Adipocyte (in vitro differentiated cells): Measurements from ENCODE around the gene RAB7A.
"Not testable (repeated sequence)": the region's sequence is repeated elsewhere in the genome, so short reads cannot be mapped to it uniquely, and the experiment has no call there.

Experiments used
- DNase-seq: peaks from one replicate; pipeline ENCODE4 v3.0.0-alpha.2; 2015; ENCODE audit warnings: low read depth
- H3K27me3 ChIP-seq: replicated peaks from 2 replicates; pipeline ENCODE4 v1.7.0; 2013; ENCODE audit warnings: mild to moderate bottlenecking, low read length, moderate library complexity; ENCODE audit not compliant: control insufficient read depth, insufficient read depth
- H3K36me3 ChIP-seq: 2 replicates; pipeline ENCODE4 v1.7.0; 2013; ENCODE audit warnings: low read length, mild to moderate bottlenecking, moderate library complexity; ENCODE audit not compliant: control insufficient read depth, insufficient read depth, severe bottlenecking
- H3K4me1 ChIP-seq: 2 replicates; pipeline ENCODE4 v1.7.0; 2013; ENCODE audit warnings: mild to moderate bottlenecking, low read length, moderate library complexity; ENCODE audit not compliant: control insufficient read depth, insufficient read depth
- H3K4me3 ChIP-seq: 2 replicates; pipeline ENCODE4 v1.7.0; 2013; ENCODE audit warnings: mild to moderate bottlenecking, low read length, moderate library complexity
- H3K9ac ChIP-seq: 2 replicates; pipeline ENCODE4 v1.7.0; 2013; ENCODE audit warnings: mild to moderate bottlenecking, low read length, moderate library complexity
- H3K9me3 ChIP-seq: 2 replicates; pipeline ENCODE4 v1.7.0; 2013; ENCODE audit warnings: mild to moderate bottlenecking, low read length, moderate library complexity; ENCODE audit not compliant: control insufficient read depth

Gene RAB7A

GRCh38 chr3:128760881-128761280 lies 34.9 kb downstream of the RAB7A start:
- no peak for DNase-seq
- Histone ChIP-seq H3K4me1 (peaks cover 22% of the 10 kb centered on the region), H3K9me3 (no peaks in the 10 kb centered on the region), H3K27me3 (no peaks in the 10 kb centered on the region), H3K36me3 (no peaks in the 10 kb centered on the region), H3K9ac (no peak overlapping the region), H3K4me3 (no peak overlapping the region)

GRCh38 chr3:128761392-128761791 lies 35.4 kb downstream of the RAB7A start:
- H3K9ac ChIP-seq, result no peak overlapping the region
- peaks cover 22% of the 10 kb centered on the region for H3K4me1 ChIP-seq
- no peak for DNase-seq
- no peaks in the 10 kb centered on the region for H3K9me3 ChIP-seq
- H3K4me3 ChIP-seq, result no peak overlapping the region
- H3K27me3 ChIP-seq, result no peaks in the 10 kb centered on the region
- H3K36me3 ChIP-seq, result no peaks in the 10 kb centered on the region

GRCh38 chr3:128763967-128764366 lies 38.0 kb downstream of the RAB7A start:
- no peak for DNase-seq
- Histone ChIP-seq H3K9ac (no peak overlapping the region), H3K9me3 (no peaks in the 10 kb centered on the region), H3K36me3 (no peaks in the 10 kb centered on the region), H3K27me3 (no peaks in the 10 kb centered on the region), H3K4me3 (no peak overlapping the region), H3K4me1 (peaks cover 33% of the 10 kb centered on the region)

- Histone ChIP-seq H3K36me3 (no peaks in the 10 kb centered on the region), H3K27me3 (no peaks in the 10 kb centered on the region), H3K4me1 (peaks cover 32% of the 10 kb centered on the region), H3K9ac (no peak overlapping the region), H3K9me3 (no peaks in the 10 kb centered on the region), H3K4me3 (no peak overlapping the region)
- no peak for DNase-seq
These were observed 38.9 kb downstream of the RAB7A start for GRCh38 chr3:128764863-128765262.

GRCh38 chr3:128767094-128767750 lies 41.2 kb downstream of the RAB7A start:
- H3K36me3 ChIP-seq, result no peaks in the 10 kb centered on the region
- H3K4me3 ChIP-seq, result no peak overlapping the region
- H3K27me3 ChIP-seq, result no peaks in the 10 kb centered on the region
- no peak overlapping the region for H3K9ac ChIP-seq
- no peak for DNase-seq
- H3K4me1 ChIP-seq, result peaks cover 46% of the 10 kb centered on the region
- H3K9me3 ChIP-seq, result no peaks in the 10 kb centered on the region

GRCh38 chr3:128768471-128768870 lies 42.5 kb downstream of the RAB7A start:
- no peaks in the 10 kb centered on the region for H3K9me3 ChIP-seq
- H3K4me1 ChIP-seq, result peaks cover 49% of the 10 kb centered on the region
- no peaks in the 10 kb centered on the region for H3K36me3 ChIP-seq
- H3K27me3 ChIP-seq, result no peaks in the 10 kb centered on the region
- H3K4me3 ChIP-seq, result no peak overlapping the region
- DNase-seq, result no peak
- H3K9ac ChIP-seq, result no peak overlapping the region

- Histone ChIP-seq H3K9me3 (no peaks in the 10 kb centered on the region), H3K4me1 (peaks cover 54% of the 10 kb centered on the region), H3K9ac (no peak overlapping the region), H3K27me3 (no peaks in the 10 kb centered on the region), H3K4me3 (no peak overlapping the region), H3K36me3 (no peaks in the 10 kb centered on the region)
- no peak for DNase-seq
These were observed 44.4 kb downstream of the RAB7A start for GRCh38 chr3:128770387-128770786.

- not testable (repeated sequence) for H3K27me3 ChIP-seq, H3K36me3 ChIP-seq, H3K4me3 ChIP-seq, H3K9ac ChIP-seq, H3K9me3 ChIP-seq, DNase-seq
- peaks cover 44% of the 10 kb centered on the region for H3K4me1 ChIP-seq
These were observed 47.2 kb downstream of the RAB7A start for GRCh38 chr3:128773189-128773588.

GRCh38 chr3:128773592-128773991 lies 47.6 kb downstream of the RAB7A start:
- DNase-seq, H3K9ac ChIP-seq, H3K27me3 ChIP-seq, H3K9me3 ChIP-seq, H3K36me3 ChIP-seq, H3K4me3 ChIP-seq: not testable (repeated sequence)
- H3K4me1 ChIP-seq, result peaks cover 44% of the 10 kb centered on the region

- H3K9ac ChIP-seq, result no peak overlapping the region
- no peak overlapping the region for H3K4me3 ChIP-seq
- no peaks in the 10 kb centered on the region for H3K36me3 ChIP-seq
- H3K9me3 ChIP-seq, result no peaks in the 10 kb centered on the region
- H3K27me3 ChIP-seq, result no peaks in the 10 kb centered on the region
- peaks cover 35% of the 10 kb centered on the region for H3K4me1 ChIP-seq
- no peak for DNase-seq
These were observed 49.3 kb downstream of the RAB7A start for GRCh38 chr3:128775241-128775640.

GRCh38 chr3:128775906-128776542 lies 50.0 kb downstream of the RAB7A start:
- H3K4me1 ChIP-seq, result peaks cover 35% of the 10 kb centered on the region
- no peak overlapping the region for H3K4me3 ChIP-seq
- no peak for DNase-seq
- no peak overlapping the region for H3K9ac ChIP-seq
- H3K36me3 ChIP-seq, result no peaks in the 10 kb centered on the region
- no peaks in the 10 kb centered on the region for H3K27me3 ChIP-seq
- no peaks in the 10 kb centered on the region for H3K9me3 ChIP-seq
